Activated T-helper 17 cell treated with anti-CD3 and anti-CD28 coated beads, Interleukin-2, amount 50 U/mL, for 72 hours (primary cell): ENCODE results near the gene CFAP97D2. TPM values are rescaled to one million over a fixed set of nuclear protein-coding genes. Genes with fewer than 3 reads are reported as not detected.
"Not testable (repeated sequence)": the region's sequence is repeated elsewhere in the genome, so short reads cannot be mapped to it uniquely, and the experiment has no call there.

Experiments used
- ATAC-seq: fragments of 150-1000 bp; cut with Tn5 transposase; replicated peaks from 2 replicates; pipeline ENCODE4 v1.10.0; 2021; ENCODE audit warnings: mild to moderate bottlenecking, moderate library complexity
- H3K27ac Mint-ChIP-seq: one replicate; pipeline ENCODE4 v1.8.0; 2022; ENCODE audit warnings: mixed read lengths
- H3K27me3 Mint-ChIP-seq: one replicate; pipeline ENCODE4 v1.8.0; 2022; ENCODE audit warnings: mixed read lengths
- H3K36me3 Mint-ChIP-seq: one replicate; pipeline ENCODE4 v1.8.0; 2022; ENCODE audit warnings: low read depth, mild to moderate bottlenecking, mixed read lengths
- H3K4me1 Mint-ChIP-seq: one replicate; pipeline ENCODE4 v1.8.0; 2022; ENCODE audit warnings: mixed read lengths
- H3K4me3 Mint-ChIP-seq: one replicate; pipeline ENCODE4 v1.8.0; 2022; ENCODE audit warnings: mild to moderate bottlenecking, mixed read lengths
- H3K9me3 Mint-ChIP-seq: one replicate; pipeline ENCODE4 v1.8.0; 2022; ENCODE audit warnings: mixed read lengths
- total RNA-seq, 2 donors: library from RNA; stranded (reverse); gene quantifications; one replicate each; pipeline ENCODE4 v1.2.3, GENCODE V29; 2022

Gene CFAP97D2
- not detected for total RNA-seq

DNA sequence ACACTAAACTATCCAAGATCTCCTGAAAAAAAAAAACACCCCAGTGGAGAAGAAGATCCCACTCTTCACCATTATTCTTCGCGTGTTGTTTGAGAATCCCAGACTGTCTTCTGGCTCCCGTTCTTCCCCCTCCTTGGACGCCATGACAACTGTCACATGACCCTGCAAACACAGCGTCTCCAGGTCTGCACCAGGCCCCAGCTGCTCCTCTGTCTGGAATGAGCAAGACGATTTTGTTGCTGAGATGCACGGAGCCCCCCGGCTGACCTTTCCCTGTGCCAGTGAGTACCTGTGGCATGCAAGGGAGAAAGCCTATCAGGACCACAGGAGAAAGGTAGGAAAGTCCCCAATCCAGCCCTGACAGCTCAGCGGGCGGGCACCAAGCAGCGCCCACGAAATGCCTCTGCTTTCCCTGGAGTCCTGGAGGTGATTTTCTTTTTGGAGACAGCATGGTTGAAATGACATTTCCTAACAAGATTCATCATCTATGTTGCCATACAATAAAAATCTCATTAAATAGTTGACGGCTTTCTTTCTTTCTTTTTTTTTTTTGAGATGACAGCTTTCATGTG, at the start of gene CFAP97D2:
CFAP97D2 (plus strand) TSS at position 171 of the 572 bp plus-strand sequence; CDS start at position 245, 74 bp downstream.
- H3K27me3 Mint-ChIP-seq, result no peaks in the 10 kb centered on the region
- no peaks in the 10 kb centered on the region for H3K36me3 Mint-ChIP-seq
- H3K4me1 Mint-ChIP-seq, result peaks cover 8% of the 10 kb centered on the region
- peaks cover 3% of the 10 kb centered on the region for H3K9me3 Mint-ChIP-seq
- no peak within 1 kb of the TSS for H3K4me3 Mint-ChIP-seq
- H3K27ac Mint-ChIP-seq, result no peak within 1 kb of the TSS
- no peak for ATAC-seq

DNA sequence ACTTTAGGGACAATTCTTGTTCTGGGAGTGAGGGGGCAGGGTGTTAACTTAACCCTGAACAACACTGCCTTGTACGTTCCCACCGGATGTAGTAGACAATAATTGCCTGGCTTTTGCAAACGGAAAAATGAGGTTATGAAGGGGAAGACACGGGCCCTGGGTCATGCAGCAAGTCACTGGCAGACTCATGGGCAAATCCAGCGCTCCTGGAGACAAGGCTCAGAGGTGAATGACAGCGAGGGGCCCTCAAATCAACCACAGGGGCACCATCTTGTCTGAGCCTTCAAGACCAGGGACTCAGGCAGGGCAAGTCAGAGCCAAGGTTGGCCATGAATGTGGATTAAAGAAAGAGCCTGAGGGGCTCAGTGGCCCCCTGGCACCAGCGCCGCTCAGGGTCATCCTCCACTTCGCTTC, 49.4 kb upstream of the CFAP97D2 start:
- peak; percentile 28 for ATAC-seq
- H3K36me3 Mint-ChIP-seq, result peaks cover 64% of the 10 kb centered on the region
- peak overlapping the region; percentile 89 for H3K27ac Mint-ChIP-seq

DNA sequence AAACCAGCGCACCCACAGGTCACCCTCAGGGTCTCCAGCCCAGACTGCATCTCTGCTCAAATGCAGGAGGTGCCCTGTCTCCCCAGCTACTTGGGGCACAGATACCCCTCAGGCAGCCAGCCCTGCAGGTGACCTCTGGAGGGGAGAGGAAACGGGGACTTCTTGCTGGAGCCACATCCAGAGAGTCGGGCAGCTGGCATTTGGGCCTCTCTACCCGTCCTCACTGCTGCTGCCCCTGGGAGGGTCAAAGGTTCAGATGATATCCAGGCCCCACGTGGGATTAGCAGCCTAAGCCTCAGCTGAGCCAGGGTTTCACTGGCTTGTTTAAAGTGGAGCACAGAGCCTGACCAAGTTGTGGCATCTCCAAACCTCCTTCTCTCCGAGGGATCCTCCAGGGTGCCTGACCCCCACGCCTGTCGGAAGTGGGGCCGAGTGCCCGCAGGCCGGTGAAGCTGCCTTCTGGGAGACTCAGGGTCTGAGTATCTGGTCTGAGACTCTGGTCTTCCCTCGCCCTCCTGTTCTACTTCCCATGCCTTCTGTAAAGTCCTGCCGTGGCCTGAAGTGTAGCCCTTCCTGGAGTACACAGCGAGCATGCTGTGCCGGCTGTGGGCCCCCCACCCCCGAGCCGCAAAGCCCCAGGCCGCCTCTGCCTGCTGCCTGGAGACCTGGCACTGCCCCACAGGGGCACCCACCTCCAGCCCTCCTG, 48.8 kb upstream of the CFAP97D2 start:
- Mint-ChIP-seq H3K27me3 (no peaks in the 10 kb centered on the region), H3K27ac (peak overlapping the region; percentile 89), H3K4me1 (peaks cover 44% of the 10 kb centered on the region), H3K4me3 (peak overlapping the region; percentile 98), H3K9me3 (no peaks in the 10 kb centered on the region), H3K36me3 (peaks cover 58% of the 10 kb centered on the region)
- no peak for ATAC-seq

More for the DNA sequence above, 49.4 kb upstream of the CFAP97D2 start:
- Mint-ChIP-seq H3K9me3 (no peaks in the 10 kb centered on the region), H3K4me1 (peaks cover 50% of the 10 kb centered on the region), H3K4me3 (peak overlapping the region; percentile 98), H3K27me3 (no peaks in the 10 kb centered on the region)

DNA sequence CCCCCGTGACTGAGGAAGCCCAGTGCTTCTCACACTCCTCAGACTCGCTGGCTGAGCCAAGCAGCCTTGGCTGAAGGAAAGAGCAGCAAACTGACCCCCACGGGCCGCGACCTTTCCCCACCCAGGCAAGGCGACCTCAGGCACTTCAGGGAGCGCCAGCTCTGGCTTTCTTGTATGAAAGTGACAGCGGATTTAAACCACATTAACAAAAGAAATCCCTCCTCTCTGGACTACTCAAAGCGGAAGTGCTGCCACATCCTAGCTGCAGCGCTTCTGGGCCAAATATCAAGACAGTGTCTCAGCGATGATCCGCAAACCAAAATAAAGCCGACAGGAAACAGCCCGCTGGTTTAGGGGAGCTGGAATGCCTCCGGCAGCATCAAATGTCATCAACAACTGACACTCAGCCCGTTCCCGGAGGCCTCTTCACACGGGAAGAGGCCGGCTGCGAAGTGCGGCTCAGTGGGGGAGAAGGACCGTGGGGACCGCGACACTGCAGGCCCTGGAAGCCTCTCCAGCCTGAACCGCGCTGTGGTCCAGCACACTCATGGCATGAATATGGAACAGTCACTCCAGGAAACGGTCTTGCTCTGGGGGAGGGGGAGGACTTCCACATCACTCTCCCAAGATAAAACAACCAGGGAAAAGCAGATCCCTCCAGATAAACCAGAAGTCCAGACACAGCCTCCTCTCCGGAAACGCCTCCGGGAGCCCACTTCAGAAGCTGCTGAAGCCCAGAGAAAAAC, 48.0 kb upstream of the CFAP97D2 start:
- Mint-ChIP-seq H3K36me3 (peaks cover 56% of the 10 kb centered on the region), H3K4me1 (peaks cover 40% of the 10 kb centered on the region), H3K4me3 (peak overlapping the region; percentile 98), H3K27ac (peak overlapping the region; percentile 89), H3K27me3 (no peaks in the 10 kb centered on the region), H3K9me3 (no peaks in the 10 kb centered on the region)
- peak; percentile 47 for ATAC-seq

DNA sequence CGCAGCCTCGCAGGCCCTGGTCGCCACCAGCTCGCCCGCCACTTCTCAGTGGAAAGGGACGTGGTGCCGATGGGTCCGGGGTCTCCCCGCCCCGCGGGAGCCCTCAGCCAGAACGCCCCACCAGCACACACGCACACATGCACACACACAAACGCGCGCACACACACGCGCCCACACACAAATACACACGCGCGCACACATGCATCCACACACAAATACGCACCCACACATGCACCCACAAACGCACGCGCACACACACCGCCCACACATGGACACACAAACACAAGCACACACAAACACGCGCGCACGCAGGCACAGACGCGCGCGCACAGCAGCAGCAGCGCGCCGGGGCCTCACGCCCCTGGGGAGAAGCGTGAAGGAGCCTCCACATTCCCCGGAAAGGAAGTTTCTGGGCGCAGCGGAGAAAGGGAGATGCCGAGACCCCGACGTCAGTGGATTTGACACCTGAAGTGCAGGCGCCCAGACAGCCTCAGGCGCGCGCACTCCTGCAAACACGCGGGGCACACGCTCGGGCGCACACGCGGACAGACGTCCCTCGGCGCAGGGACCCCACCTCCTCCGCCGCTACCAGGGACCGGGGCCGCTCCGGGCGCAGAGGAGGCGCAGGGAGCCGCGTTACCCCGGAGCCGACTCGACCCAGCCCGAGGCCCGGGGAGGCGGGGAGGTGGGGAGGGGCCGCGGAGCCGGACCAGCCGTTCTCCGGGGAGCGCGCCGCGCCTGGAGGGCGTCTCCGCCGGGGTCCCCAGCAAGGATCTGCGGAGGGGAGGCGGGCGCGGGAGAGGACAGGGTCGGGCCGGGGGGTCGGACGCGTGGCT, 47.3 kb upstream of the CFAP97D2 start:
- no peak for ATAC-seq
- Mint-ChIP-seq H3K4me3 (peak overlapping the region; percentile 98), H3K27me3 (no peaks in the 10 kb centered on the region), H3K27ac (peak overlapping the region; percentile 89), H3K36me3 (peaks cover 48% of the 10 kb centered on the region), H3K9me3 (no peaks in the 10 kb centered on the region), H3K4me1 (peaks cover 32% of the 10 kb centered on the region)

DNA sequence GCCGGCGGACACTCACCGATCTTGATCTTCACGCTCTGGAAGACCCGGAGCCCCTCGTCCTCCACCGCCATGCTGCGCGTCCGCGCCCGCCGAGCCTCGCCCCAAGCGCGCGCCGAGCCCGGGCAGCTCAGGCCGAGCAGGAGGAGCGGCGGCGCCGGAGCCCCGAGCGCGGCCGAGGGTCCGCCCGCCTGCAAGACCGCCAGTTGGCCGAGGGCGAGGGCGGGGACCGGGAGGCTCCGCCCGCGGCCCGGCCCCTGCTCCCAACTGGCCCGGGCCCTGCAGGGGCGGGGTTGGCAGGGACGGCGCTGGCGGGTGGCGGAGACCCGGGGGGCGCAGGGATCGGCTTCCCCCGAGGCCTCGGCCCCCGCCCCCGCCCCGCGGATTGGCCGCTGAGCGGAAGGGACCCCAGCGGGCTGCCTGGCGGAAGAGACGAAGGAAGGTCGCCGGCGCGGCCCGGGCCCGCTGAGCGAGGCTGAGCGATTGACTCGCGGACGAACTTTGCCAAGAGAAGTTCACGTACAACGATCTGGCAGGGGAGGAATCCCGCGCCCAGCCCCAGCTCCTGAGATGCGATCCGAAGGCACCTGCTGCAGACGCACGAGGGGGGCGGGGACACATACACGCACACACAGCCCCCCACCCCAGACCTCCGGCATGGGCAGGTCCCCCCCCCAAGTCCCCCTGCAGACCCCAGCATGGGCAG, 46.5 kb upstream of the CFAP97D2 start, which contains the start of gene RASA3:
RASA3 (minus strand) TSS at position 205 of the 703 bp plus-strand sequence; CDS start at position 71, 134 bp downstream.
- Mint-ChIP-seq H3K4me1 (peaks cover 24% of the 10 kb centered on the region), H3K27ac (peak within 1 kb of the TSS; percentile 89), H3K4me3 (peak within 1 kb of the TSS; percentile 98), H3K27me3 (no peaks in the 10 kb centered on the region), H3K36me3 (peaks cover 40% of the 10 kb centered on the region), H3K9me3 (no peaks in the 10 kb centered on the region)
- ATAC-seq, result peak; percentile 47

DNA sequence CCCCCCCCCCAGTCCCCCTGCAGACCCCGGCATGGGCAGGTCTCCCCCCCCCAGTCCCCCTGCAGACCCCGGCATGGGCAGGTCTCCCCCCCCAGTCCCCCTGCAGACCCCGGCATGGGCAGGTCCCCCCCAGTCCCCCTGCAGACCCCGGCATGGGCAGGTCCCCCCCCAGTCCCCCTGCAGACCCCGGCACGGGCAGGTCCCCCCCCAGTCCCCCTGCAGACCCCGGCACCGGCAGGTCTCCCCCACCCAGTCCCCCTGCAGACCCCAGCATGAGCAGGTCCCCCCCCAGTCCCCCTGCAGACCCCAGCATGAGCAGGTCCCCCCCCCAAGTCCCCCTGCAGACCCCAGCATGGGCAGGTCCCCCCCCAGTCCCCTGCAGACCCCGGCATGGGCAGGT, 45.9 kb upstream of the CFAP97D2 start:
- not testable (repeated sequence) for ATAC-seq, H3K9me3 Mint-ChIP-seq, H3K4me3 Mint-ChIP-seq, H3K27ac Mint-ChIP-seq, H3K27me3 Mint-ChIP-seq
- H3K36me3 Mint-ChIP-seq, result peaks cover 35% of the 10 kb centered on the region
- H3K4me1 Mint-ChIP-seq, result peaks cover 19% of the 10 kb centered on the region

DNA sequence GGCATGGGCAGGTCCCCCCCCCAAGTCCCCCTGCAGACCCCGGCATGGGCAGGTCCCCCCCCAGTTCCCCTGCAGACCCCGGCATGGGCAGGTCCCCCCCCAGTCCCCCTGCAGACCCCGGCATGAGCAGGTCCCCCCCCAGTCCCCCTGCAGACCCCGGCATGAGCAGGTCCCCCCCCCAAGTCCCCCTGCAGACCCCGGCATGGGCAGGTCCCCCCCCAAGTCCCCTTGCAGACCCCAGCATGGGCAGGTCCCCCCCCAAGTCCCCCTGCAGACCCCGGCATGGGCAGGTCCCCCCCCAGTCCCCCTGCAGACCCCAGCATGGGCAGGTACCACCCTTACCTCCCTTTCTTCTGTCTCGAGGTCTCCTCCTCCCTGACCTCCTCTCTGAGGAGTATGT, 45.5 kb upstream of the CFAP97D2 start:
- H3K9me3 Mint-ChIP-seq, ATAC-seq, H3K27ac Mint-ChIP-seq, H3K27me3 Mint-ChIP-seq: not testable (repeated sequence)
- H3K36me3 Mint-ChIP-seq, result peaks cover 30% of the 10 kb centered on the region
- peaks cover 16% of the 10 kb centered on the region for H3K4me1 Mint-ChIP-seq
- peak overlapping the region; percentile 40 for H3K4me3 Mint-ChIP-seq

DNA sequence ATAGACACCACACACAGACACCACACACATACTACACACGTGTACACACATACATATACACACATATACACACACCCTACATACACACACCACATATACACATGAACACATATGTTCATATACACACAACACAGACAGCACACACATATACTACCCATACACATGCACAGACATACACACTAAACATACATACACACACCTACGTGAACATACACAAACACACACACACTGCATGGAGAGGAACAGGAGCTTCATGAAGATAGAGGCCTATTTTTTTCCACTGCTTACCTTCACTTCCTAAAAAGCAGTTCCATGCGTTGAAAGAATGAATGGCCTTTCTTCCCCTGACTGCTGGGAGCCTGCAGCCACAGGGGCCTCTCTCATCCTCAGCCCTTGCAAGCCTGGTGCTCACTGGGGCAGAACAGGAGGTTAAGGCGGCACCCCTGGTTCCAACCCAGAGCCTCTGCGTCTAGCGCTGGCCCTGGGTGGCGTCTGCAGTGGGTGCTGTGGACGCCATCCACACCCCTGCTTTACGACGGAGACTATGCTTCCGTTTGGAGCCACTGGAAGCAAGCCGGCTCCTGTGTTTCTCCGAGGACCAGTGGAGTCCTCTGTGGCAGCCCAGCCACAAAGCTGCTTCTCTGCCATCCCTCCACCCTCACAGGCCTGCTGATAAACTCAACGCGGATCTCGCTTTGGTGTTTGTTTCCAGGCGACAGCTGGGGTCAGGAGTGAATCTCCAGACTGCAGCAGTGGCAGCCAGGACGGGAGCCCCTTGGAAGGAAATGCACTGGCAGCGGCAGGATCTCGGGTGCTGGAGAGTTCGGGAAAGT, 44.7 kb upstream of the CFAP97D2 start:
- H3K9me3 Mint-ChIP-seq, result no peaks in the 10 kb centered on the region
- no peak overlapping the region for H3K27ac Mint-ChIP-seq

DNA sequence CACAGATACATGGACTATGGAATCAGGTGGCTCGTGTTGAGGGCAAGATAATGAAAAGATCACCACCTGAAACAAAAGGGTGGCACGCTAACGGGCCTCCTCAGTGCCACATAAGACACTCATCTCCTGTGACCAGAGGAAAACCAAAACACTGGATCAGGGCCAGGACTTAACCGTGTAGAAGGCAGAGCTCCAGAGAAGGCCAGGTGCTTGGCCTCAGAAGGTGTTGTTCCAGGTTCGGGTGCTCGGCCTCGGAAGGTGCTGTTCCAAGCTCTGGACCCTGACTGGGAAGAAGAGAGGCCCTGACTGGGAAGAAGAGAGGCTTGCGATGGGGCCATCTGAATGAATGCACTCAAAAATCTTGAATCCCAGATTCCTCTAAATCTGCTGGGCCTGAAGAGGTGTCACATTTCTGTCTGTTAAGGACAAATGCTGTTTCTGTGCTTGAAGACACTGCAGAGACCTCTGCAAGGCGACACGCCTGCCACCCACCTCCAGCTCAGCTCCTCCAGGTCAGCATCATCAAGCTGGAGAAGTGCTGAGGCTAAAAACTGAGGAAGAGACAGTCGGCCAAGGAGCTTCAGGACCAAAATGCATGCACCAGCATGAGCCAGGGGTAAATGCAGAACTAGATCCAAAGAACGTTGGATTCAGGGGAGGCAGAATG, 44.0 kb upstream of the CFAP97D2 start:
- H3K9me3 Mint-ChIP-seq, result no peaks in the 10 kb centered on the region
- H3K4me3 Mint-ChIP-seq, result no peak overlapping the region
- H3K4me1 Mint-ChIP-seq, result peaks cover 7% of the 10 kb centered on the region
- peaks cover 16% of the 10 kb centered on the region for H3K36me3 Mint-ChIP-seq
- ATAC-seq, result no peak
- H3K27me3 Mint-ChIP-seq, result no peaks in the 10 kb centered on the region
- H3K27ac Mint-ChIP-seq, result no peak overlapping the region

More for the DNA sequence above, 44.7 kb upstream of the CFAP97D2 start:
- no peaks in the 10 kb centered on the region for H3K27me3 Mint-ChIP-seq
- peak overlapping the region; percentile 40 for H3K4me3 Mint-ChIP-seq
- peaks cover 11% of the 10 kb centered on the region for H3K4me1 Mint-ChIP-seq
- ATAC-seq, result no peak
- H3K36me3 Mint-ChIP-seq, result peaks cover 23% of the 10 kb centered on the region

DNA sequence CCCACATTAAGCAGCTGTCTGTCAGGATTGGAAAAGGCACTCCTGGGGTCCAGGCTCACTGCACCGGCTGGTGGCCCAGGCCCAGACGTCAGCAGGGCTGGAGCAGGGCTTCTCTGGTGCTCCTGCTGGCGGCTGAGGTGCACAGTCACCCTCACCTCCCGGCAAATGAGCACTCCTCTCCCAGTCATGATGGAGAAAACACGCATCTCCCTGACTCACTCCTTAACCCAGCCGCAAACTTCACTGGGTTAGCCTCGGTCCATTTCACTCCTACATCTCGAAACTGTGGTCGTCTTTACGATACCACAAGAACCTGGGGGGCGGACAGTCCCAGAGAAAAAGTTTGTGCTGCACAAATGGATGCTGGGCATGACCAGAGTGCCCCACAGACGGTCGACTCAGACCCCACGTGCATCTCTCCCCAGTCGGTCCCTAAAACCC, 43.3 kb upstream of the CFAP97D2 start:
- H3K36me3 Mint-ChIP-seq, result peaks cover 12% of the 10 kb centered on the region

DNA sequence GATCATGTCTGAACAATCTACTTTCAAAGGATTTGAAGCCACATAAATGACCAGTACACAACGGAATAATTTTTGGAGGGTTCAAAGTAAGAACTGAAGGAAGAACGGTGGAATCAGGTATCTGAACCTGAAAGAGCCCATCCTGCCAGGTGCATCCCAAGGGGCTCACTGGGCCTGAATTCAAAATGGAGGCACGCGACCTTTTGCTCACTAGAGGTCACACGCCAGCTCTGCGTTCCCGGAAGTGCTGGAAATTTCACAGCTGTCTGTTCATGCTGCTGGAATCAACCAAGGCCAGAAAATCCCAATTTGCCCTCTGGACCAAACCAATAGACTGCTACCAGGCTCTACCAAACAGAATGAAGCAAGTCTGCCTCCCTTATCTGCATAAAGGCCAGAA, 42.5 kb upstream of the CFAP97D2 start:
- no peak for ATAC-seq
- H3K4me1 Mint-ChIP-seq, result peaks cover 7% of the 10 kb centered on the region
- H3K4me3 Mint-ChIP-seq, result no peak overlapping the region
- no peak overlapping the region for H3K27ac Mint-ChIP-seq
- peaks cover 4% of the 10 kb centered on the region for H3K36me3 Mint-ChIP-seq
- no peaks in the 10 kb centered on the region for H3K9me3 Mint-ChIP-seq
- no peaks in the 10 kb centered on the region for H3K27me3 Mint-ChIP-seq

More for the DNA sequence above, 43.3 kb upstream of the CFAP97D2 start:
- no peak overlapping the region for H3K27ac Mint-ChIP-seq
- H3K4me3 Mint-ChIP-seq, result no peak overlapping the region
- no peak for ATAC-seq
- H3K4me1 Mint-ChIP-seq, result peaks cover 7% of the 10 kb centered on the region
- no peaks in the 10 kb centered on the region for H3K27me3 Mint-ChIP-seq
- H3K9me3 Mint-ChIP-seq, result no peaks in the 10 kb centered on the region
